Measurements from ENCODE around the gene CR1L. TPM values are rescaled to one million over a fixed set of nuclear protein-coding genes. Genes with fewer than 3 reads are reported as not detected.

CR1L gene
- total and polyA plus RNA-seq, 9 of the 15 experiments (the other 6 are each of a cell fraction or from before 2014, with no cell fraction given) = 10.1 to 74.8 (median 34.3) TPM

- TF ChIP-seq ZNF395 (CRISPR knock-in tag; IDR thresholded peaks at IDR 0.05) (0 out of 2 replicates have a peak, but pooled peaks have one; percentile 40), SFPQ (IDR thresholded peaks at IDR 0.05; ENCODE audit: low read depth, low read length) (no peak), SRSF1 (IDR thresholded peaks at IDR 0.05; ENCODE audit: low read depth, low read length) (0 out of 2 replicates have a peak, but pooled peaks have one; percentile 18), TAF7 (tag; IDR thresholded peaks at IDR 0.05) (no peak), NKRF (IDR thresholded peaks at IDR 0.05; ENCODE audit: borderline replicate concordance) (peak; percentile 81), ZNF3 (CRISPR knock-in tag; IDR thresholded peaks at IDR 0.05) (no peak), DNMT1 (IDR thresholded peaks at IDR 0.05) (no peak), TEAD1 (CRISPR knock-in tag; IDR thresholded peaks at IDR 0.05) (peak in 1 of 2 experiments; percentile 58; a peak in 1 of 4 replicates), NR2F6 (CRISPR knock-in tag; IDR thresholded peaks at IDR 0.05) (no peak), ARNT (IDR thresholded peaks at IDR 0.05) (no peak), ZNF436 (CRISPR knock-in tag; IDR thresholded peaks at IDR 0.05) (no peak), HDGF (IDR thresholded peaks at IDR 0.05) (no peak), ZNF764 (CRISPR knock-in tag; IDR thresholded peaks at IDR 0.05; ENCODE audit: low read depth) (no peak), ZNF133 (CRISPR knock-in tag; IDR thresholded peaks at IDR 0.05) (no peak), DPF2 (IDR thresholded peaks at IDR 0.05) (no peak), KAT8 (IDR thresholded peaks at IDR 0.05; ENCODE audit: low read depth) (no peak), ZNF121 (CRISPR knock-in tag; conservative IDR thresholded peaks at IDR 0.05) (0 out of 2 replicates have a peak, but pooled peaks have one; percentile 35), MLX (CRISPR knock-in tag; conservative IDR thresholded peaks at IDR 0.05) (no peak), MBD1 (CRISPR knock-in tag; IDR thresholded peaks at IDR 0.05) (no peak), ZFP91 (CRISPR knock-in tag; IDR thresholded peaks at IDR 0.05) (no peak)
Observed at GRCh38 chr1:207752456-207752998, 107.6 kb downstream of the CR1L start (continued).

All from K562 (cell line).